ENCODE data around the gene OR8I2.
"Not testable (repeated sequence)": the region's sequence is repeated elsewhere in the genome, so short reads cannot be mapped to it uniquely, and the experiment has no call there.

Gene OR8I2

GRCh38 chr11:56093008-56093407 is at the start of gene OR8I2:
Gene OR8I2 (plus strand): TSS chr11:56093308. CDS start chr11:56093308, 0 bp downstream.
- DNase-seq: no peak

- DNase-seq: no peak
Observed at GRCh38 chr11:56045538-56045937, 47.6 kb upstream of the OR8I2 start.

- no peak for DNase-seq
Observed at GRCh38 chr11:56048480-56048879, 44.6 kb upstream of the OR8I2 start.

GRCh38 chr11:56049487-56049886 is 43.6 kb upstream of the OR8I2 start:
- DNase-seq: no peak

- DNase-seq: not testable (repeated sequence)
Observed at GRCh38 chr11:56056366-56056765, 36.7 kb upstream of the OR8I2 start.

GRCh38 chr11:56057661-56058237 is 35.4 kb upstream of the OR8I2 start:
- DNase-seq: not testable (repeated sequence)

- DNase-seq: not testable (repeated sequence)
Observed at GRCh38 chr11:56058260-56058780, 34.8 kb upstream of the OR8I2 start.

GRCh38 chr11:56066980-56067379 is 26.1 kb upstream of the OR8I2 start:
- DNase-seq: no peak

- DNase-seq: no peak
Observed at GRCh38 chr11:56089697-56090096, 3.4 kb upstream of the OR8I2 start.

- no peak for DNase-seq
Observed at GRCh38 chr11:56103210-56103737, 10.2 kb downstream of the OR8I2 start, which contains the start of gene OR8H2. Gene OR8H2 (plus strand): TSS chr11:56103687. CDS start chr11:56105043, 1,356 bp downstream.

- no peak for DNase-seq
Observed at GRCh38 chr11:56122073-56122472, 29.0 kb downstream of the OR8I2 start, which contains the start of gene OR8H3. Gene OR8H3 (plus strand): TSS chr11:56122373. CDS start chr11:56122373, 0 bp downstream.

- no peak for DNase-seq
Observed at GRCh38 chr11:56140151-56140661, 47.1 kb downstream of the OR8I2 start, which contains the start of gene OR8J3. Gene OR8J3 (minus strand): TSS chr11:56140201. CDS start chr11:56137718, 2,483 bp downstream.

GRCh38 chr11:56143681-56144080 is 50.6 kb downstream of the OR8I2 start:
- DNase-seq: not testable (repeated sequence)
